ENCODE measurements around the gene EZR.

GRCh38 chr6:158805698-158806377 lies 13.3 kb downstream of the EZR start:
- TF ChIP-seq GATA2 (IDR thresholded peaks at IDR 0.05; ENCODE audit: low read depth, low read length) (no peak), GATA3 (IDR thresholded peaks at IDR 0.05; ENCODE audit: low read depth, low read length) (no peak)

Data from SH-SY5Y (cell line).